B cell (primary cell): Measurements from ENCODE around the gene NTN1.

Source experiments
- EZH2 ChIP-seq: IDR thresholded peaks from 2 replicates; pipeline ENCODE4 v1.6.1; 2012; ENCODE audit warnings: borderline replicate concordance, low read depth, mild to moderate bottlenecking, moderate library complexity, low read length; ENCODE audit not compliant: insufficient read depth, poor library complexity, severe bottlenecking
- TF ChIP-seq, protein P1 (sequence below): fragments of 200-600 bp; IDR thresholded peaks from one replicate; pipeline ENCODE4 v1.8.0; 2022; ENCODE audit warnings: antibody characterized with exemption, mild to moderate bottlenecking

DNA sequence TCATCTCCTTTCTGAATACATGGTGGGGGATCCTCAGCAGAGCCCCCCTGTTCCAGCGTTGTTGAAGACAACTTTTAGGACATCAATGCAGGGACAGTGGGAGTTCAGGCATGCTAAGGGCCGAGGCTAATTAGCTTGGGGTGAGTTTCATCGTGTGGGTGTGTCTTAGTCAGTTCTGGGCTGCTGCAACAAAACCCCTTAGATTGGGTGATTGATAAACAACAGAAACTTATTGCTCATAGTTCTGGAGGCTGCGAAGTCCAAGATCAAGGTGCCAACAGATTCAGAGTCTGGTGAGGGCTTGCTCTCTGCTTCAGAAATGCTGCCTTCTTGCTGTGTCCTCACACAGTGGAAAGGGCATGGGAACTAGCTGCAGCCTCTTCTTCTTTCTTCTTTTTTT is 214.0 kb downstream of the NTN1 start:
- TF ChIP-seq, protein P1, sequence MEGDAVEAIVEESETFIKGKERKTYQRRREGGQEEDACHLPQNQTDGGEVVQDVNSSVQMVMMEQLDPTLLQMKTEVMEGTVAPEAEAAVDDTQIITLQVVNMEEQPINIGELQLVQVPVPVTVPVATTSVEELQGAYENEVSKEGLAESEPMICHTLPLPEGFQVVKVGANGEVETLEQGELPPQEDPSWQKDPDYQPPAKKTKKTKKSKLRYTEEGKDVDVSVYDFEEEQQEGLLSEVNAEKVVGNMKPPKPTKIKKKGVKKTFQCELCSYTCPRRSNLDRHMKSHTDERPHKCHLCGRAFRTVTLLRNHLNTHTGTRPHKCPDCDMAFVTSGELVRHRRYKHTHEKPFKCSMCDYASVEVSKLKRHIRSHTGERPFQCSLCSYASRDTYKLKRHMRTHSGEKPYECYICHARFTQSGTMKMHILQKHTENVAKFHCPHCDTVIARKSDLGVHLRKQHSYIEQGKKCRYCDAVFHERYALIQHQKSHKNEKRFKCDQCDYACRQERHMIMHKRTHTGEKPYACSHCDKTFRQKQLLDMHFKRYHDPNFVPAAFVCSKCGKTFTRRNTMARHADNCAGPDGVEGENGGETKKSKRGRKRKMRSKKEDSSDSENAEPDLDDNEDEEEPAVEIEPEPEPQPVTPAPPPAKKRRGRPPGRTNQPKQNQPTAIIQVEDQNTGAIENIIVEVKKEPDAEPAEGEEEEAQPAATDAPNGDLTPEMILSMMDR: no peak
- TF ChIP-seq EZH2: no peak
